HEK293 (cell line): ENCODE measurements around the gene MLLT3.

Source experiments
- GFI1B ChIP-seq: fragments of 450-650 bp; formaldehyde crosslinking; IDR thresholded peaks from 2 replicates; pipeline ENCODE4 v1.5.1; 2016; ENCODE audit warnings: missing biosample characterization, missing genetic modification characterization
- HOXA7 ChIP-seq: sonication (generic); formaldehyde crosslinking; IDR thresholded peaks from 2 replicates; pipeline ENCODE4 v1.8.1; 2022; ENCODE audit warnings: missing genetic modification reagents, borderline replicate concordance
- KLF16 ChIP-seq: fragments of 450-650 bp; formaldehyde crosslinking; IDR thresholded peaks from 2 replicates; pipeline ENCODE4 v1.5.1; 2017; ENCODE audit warnings: missing biosample characterization, missing genetic modification characterization
- YY1 ChIP-seq: fragments of 450-650 bp; formaldehyde crosslinking; IDR thresholded peaks from 2 replicates; pipeline ENCODE4 v1.5.1; 2018; ENCODE audit warnings: missing biosample characterization, missing genetic modification characterization
- ZNF146 ChIP-seq: fragments of 450-650 bp; formaldehyde crosslinking; IDR thresholded peaks from 2 replicates; pipeline ENCODE4 v1.5.1; 2016; ENCODE audit warnings: missing biosample characterization, missing genetic modification characterization

DNA sequence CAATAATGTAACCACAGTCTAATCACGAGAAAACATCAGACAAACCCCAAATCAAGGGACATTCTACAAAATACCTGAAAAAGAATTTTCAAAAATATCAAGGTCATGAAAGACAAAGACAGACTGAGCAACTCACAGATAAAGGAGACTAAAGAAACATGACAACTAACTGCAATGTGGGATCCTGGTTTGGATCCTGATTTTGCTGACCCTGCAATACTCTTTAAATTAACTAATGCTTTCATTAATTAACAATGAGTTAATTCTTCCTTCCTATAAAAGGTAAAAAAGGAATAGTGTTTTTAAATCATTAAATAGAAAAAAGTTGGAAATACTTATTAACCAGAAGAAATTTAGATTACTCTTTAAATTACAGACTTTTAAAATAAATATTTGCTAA lies 103.6 kb downstream of the MLLT3 start:
- TF ChIP-seq GFI1B = no peak
- no peak for TF ChIP-seq ZNF146 (tag by site-specific recombination)
- TF ChIP-seq HOXA7 (CRISPR knock-in tag) = no peak
- no peak for TF ChIP-seq YY1 (tag by site-specific recombination)
- no peak for TF ChIP-seq KLF16 (tag by site-specific recombination)
